NCI-H748 (cell line): Measurements from ENCODE around the gene FGF5.
A peak's percentile ranks its signal among the peaks of the same experiment; 100 is the strongest.
"Not testable (repeated sequence)": the region's sequence is repeated elsewhere in the genome, so short reads cannot be mapped to it uniquely, and the experiment has no call there.

Experiments used
- DNase-seq: peaks from one replicate; lab custom pipeline; 2025; ENCODE audit not compliant: unreplicated experiment; lab: John Stamatoyannopoulos, UW

FGF5 gene

DNA sequence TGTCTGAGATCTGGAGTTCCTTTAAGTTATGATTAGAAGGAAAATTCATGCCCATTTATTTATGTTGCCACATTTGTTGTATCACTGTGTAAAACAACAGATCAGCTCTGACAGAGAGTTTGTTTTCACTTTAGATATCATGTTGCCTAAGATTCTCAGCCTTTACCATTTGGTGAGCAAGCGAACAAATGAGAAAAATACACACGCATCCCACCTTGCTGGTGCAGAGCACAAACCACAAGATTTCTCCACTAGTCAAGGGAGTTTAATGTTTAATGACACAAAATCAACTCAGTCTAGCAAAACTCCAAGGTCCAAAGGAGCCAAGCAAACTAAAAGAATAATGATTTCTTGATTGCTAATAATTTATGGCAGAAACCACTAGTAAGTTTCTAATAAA is 27.7 kb downstream of the FGF5 start:
- no peak for DNase-seq

DNA sequence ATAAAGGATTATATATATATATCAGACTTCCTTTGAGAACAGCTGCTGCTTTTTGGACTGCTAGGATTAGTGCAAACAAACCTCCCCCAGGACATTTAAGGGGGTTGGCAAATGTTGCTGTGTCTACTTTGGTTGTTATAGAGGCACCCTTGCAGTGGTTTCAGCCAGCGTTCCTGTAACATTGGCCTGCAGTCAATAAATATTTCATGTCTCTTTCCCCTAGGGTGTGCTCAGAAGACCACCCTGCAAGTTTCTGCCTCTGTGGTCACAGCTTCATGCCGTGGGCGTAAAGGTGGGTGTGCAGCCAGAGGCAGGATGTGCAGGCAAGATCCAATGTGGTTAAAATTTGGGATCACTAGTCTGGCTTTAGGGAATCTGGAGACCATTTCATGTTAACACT is 28.9 kb downstream of the FGF5 start:
- no peak for DNase-seq

DNA sequence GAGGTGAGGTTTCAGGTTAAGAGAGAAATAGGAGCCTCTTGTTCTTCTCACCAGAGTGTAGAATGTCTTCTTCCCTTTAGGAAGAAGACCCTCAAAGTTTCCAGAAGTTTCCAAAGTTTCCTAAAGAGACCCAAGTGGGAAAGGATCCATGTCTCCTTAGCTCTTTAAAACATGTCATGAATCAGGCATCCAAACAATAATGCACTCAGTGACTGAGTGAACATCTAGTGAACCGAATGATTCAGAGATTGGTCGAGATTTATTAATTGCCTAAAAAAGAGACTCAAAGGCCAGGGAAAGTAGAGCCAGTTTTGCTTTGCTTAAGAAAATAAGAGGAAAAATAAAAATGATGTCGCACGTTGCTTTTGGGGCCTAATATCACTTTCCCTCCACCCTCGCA is 29.4 kb downstream of the FGF5 start:
- DNase-seq = no peak

DNA sequence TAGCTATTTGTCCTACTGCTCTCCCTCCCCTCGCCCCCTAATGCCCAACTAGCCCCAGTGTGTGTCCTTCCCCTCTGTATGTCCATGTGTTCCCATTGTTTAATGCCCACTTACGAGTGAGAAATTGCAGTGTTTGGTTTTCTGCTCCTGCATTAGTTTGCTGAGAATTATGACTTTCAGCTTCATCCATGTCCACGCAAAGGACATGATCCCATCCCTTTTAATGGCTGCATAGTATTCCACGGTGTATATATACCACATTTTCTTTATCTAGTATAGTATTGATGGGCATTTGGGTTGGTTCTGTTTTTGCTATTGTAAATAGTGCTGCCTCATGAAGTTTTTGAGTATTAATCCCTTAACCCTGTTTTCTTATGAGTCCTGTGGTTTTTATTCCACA is 35.4 kb downstream of the FGF5 start:
- DNase-seq = no peak

DNA sequence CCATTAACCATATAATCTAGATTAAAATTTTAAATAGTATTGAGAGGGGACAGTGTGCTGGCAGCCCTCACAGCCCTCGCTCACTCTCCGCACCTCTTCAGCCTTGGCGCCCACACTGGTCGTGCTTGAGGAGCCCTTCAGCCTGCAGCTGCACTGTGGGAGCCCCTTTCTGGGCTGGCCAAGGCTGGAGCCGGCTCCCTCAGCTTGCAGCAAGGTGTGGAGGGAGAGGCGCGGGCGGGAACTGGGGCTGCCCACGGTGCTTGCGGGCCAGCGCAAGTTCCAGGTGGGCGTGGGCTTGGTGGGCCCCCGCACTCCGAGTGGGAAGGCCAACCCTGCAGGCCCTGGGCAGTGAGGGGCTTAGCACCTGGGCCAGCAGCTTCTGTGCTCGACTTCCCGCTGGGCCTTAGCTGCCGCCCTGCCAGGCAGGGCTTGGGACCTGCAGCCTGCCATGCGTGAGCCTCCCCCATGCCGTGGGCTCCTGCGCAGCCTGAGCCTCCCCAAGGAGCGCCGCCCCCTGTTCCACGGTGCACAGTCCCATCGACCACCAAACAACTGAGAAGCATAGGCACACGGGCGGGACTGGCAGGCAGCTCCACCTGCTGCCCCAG is 36.3 kb downstream of the FGF5 start:
- no peak for DNase-seq

DNA sequence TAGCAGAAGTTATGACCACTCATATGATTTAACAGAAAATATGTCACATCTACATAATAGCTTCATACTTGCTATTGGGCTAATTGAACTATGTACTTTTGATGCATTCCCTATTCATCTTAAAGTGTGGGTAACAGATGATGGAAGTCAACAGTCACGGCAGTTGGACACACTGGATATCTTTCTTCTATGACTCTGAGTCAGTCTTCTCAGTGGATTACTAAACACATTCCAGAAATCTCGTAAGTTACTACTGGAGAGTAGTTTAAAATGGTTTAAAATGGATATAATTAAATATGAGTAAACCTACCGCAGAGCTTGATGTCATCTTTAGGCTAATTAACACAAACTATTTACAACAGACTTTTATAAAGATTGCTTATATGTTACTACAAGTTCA is 39.0 kb downstream of the FGF5 start:
- no peak for DNase-seq

DNA sequence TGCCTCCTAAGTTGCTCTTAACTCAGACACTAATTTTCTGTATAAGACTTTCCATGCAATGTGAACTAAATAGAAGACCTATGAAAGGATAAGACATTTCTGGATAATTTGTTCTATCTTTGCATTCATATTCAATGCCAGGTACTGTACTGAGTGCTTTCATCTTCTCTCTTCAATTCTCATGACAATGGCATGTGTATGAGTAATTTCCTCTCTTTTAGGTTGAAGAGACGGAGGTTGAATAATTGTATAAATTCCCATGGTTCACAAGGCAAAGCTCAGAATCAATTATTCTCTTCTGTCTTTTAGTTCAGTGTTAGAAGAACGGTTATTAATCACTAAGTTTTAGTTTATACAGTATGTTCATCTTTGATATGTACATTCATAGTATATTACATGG is 39.8 kb downstream of the FGF5 start:
- no peak for DNase-seq

DNA sequence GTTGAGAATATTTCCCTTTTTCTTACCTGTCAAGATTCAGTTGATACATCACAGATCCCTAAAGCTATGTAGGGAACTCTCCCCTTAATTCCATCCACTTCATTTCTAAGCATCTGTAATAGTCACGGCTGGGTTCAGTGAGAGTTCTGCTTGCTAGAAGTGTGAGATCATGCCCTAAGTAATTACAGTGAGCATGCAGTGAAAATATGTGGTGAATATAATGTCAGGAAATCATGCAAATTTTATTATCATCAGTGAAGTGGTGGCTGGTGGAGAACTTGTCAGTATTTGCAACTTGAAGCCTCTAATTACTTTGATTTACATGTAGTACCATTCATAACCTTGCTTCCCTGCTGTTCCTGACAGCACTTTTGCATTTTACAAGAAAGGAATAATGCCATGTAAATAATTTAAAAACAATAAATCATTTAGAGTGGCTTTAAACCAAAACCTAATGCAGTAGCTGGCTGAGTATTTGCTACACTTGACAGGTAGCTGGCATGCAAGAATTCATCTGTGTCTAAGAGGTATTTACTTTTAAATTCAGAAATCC is 40.8 kb downstream of the FGF5 start:
- peak; percentile 77 for DNase-seq

DNA sequence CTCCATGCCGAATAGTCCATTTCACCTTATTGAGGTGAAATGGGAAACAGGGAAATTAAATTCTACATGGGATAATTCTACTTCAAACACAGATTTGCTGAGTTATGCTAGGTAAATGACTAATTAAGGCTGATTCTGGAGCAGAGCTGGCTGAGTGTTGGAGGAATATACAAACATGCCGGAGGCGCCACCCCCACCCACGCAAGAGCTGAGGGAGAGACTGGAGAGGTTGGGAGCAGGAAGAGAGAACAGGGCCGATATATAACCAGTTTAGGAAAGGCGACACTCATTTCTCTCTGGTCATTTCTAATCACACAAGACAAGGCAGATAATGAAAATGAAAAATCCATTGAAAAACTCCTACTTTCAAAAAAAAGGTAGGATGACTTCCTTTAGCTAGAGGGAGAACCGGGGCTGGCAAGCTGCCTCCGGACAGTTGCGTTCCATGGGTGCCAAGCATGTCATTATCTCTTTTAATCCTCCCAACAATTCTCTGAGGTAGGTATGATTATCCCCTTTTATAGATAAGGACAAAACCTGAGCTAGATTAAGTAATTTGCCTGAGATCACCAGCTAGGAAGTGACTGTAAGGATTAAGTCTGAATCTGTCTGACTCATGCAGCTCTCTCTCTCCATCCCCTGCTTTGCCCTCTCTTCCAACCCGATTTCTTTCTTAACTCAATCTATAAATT is 41.5 kb downstream of the FGF5 start:
- DNase-seq = peak; percentile 66

DNA sequence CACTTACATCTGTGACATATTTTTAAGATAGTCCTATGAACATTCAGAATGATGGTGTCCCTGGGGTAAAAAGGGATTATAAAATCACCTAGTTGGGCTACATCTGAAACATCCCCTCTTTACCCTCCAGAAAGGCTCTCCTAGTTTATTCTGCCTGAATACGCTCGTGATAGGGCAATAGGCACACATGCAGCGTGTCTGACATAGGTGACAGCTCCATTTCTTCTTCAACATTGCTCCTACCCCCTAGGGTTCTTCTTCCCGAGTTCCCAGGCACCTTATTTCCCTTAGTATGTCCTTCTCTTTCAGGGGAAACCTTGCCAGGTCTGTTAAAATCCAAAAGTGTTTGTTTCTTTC is 42.0 kb downstream of the FGF5 start:
- no peak for DNase-seq

DNA sequence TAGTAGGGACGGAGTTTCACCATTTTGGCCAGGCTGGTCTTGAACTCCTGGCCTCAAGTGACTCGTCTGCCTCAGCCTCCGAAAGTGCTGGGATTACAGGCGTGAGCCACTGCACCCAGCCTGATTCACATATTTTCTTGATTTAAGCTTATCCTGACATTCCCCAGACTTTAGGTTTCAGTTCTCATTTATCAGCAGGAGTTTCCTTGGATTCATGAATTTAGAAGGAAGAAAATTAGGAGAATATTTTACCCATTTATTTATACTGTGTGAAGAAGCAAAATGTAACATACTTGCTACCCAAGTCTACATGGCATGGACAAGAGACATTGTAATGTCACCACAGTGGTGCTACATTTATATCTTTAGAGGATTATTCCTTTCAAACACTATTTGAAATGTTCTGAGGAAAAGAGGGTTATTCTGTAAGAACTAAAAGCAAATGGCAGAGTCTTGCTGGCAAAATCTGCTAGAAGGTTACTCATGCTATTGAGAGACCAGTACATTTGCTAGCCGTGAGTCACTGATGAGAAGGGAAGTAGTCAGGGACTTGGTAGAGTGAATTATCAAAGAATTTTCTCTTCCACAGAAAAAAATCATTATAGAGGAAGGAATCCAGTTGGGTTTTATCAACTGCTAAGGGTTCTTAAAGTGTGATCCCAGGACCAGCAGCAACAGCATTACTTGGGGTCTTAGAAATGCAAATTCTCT is 43.0 kb downstream of the FGF5 start:
- DNase-seq = no peak

DNA sequence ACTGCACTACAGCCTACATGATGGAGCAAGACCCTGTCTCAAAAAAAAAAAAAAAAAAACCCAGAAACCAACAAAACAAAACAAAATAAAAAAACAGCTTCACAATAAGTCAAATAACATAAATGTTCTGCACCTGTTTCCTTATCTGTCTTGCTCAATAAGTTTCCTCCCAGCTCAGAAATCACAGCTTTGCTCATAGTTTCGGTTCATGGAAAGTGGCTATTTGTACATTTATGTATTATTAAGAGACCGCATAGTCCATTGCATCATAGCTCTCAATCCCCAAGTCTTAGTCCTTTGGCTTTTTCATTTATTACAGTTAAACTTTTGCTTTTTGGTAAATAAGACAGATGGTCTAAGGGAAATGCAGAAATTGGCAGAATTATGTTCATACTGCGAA is 44.7 kb downstream of the FGF5 start:
- no peak for DNase-seq

DNA sequence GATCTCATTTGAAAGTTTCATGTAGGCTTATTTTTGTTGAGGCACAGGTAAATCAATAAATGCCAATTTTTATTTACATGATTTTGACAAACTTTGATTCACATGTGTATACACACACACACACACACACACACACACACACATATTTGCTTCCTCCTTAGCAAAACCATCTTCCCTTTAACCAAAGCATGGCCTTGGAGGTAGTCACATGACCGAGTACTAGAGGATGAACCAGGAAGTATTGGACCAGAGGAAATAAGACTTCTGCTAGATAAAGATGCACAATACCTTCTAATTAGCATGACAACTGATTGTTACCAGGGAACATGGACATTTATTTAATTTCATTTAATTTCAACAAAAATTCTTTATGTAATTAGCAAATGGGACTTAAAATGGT is 45.7 kb downstream of the FGF5 start:
- no peak for DNase-seq

DNA sequence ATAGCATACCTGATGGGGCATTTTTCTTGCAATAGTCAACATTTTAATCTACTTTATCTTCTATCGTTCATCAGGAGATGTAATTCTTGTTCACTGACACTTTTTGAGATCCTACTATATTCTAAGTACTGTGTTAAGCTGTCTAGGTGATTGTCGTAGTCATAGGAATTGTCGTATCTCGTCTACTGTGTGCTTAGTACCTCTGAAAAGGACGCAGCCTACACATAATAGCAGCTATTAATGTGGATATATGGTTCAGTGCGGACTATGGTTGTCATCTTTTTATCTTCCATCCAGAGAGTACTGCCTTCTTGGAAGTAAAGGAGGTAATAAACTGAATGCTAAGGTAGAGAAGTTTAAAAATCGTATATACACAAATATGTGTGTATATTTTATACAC is 47.2 kb downstream of the FGF5 start:
- DNase-seq = no peak

DNA sequence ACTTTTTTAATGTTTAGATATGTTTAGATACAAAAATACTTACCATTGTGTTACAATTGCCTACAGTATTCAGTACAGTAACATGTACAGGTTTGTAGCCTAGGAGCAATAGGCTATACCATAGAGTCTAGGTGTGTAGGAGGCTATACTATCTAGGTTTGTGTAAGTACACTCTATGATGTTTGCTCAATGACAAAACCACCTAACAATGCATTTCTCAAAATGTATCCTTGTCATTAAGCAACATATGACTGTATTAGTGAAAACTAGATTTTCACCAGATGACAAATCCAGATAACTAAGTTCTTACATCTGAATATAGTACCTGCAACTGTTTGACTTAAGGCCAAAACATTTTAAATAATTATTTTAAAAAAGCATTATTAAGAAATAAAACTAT is 49.4 kb downstream of the FGF5 start:
- DNase-seq = not testable (repeated sequence)

DNA sequence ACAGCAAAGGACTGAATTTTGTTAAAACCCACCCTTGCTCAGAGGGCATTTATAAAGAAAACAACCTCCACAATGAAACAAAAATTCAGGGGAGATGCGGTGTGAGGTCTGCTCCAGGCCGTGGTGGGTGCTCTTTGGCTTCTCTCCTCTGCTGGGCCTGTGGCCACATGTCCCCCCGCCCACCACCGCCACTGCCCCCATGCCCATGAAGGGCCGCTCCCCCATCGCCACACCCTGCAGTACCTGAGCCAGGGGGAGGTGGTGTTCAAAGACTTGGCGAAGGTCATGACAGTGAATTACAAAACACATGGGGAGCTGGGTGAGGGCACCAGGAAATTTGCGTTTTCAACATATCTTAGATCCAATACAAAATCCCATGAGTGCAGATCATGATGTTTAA is 54.9 kb downstream of the FGF5 start:
- no peak for DNase-seq

DNA sequence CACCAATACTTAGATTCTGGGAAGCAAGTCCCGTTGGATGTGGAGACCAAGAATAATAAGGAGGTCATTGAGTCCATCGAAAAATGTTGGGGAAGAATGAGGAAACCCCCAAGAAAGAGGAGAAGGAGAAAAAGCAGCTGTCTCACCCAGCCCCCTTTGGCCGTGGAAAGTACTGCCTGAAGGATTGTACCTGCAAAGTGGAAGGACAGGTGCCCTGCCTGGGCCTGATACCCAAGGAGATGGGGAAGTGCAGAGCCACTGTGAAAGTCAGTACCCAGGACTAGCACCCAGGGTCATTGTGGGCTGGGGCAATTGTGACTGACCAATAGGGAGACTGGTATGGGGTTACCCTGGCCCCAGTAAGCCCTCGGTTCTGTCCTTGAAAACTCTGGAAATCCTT is 55.3 kb downstream of the FGF5 start:
- DNase-seq = no peak

DNA sequence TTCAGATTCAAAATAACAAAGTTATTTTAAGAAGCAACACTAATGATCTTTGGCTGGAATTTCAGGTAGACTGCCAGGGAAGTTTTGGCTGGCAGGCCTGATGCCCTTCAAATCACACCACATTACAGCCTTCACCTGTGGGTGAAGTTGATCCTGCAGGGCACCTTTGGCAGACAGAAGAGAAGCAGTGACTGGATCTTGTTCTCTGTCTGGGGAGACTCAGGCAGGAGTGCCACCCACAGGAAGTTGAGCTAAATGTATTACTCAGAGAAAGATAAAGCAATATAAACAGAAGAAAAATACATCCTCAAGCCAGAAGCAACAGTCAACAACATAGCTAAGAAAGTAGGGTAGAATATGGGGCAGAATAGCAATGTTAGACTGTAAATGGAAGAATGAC is 56.3 kb downstream of the FGF5 start:
- peak; percentile 34 for DNase-seq

DNA sequence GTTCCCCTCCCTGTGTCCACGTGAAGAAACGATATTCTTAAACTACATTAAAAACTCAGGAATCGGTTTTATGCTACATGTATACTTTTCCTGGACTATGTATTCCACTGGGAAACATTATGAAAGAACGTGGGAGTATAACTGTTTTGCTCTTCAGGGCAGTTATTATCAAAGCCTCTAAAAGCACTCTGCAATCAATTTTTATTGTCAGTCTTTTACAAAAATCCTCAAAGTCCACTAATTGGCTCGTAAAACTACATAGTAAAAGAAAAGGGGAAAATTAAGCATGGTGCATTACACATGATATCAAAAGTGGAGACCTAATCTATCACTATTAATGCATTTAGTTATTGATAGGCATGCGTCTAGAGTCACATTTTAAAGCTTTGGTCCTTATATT is 57.7 kb downstream of the FGF5 start:
- DNase-seq = no peak

DNA sequence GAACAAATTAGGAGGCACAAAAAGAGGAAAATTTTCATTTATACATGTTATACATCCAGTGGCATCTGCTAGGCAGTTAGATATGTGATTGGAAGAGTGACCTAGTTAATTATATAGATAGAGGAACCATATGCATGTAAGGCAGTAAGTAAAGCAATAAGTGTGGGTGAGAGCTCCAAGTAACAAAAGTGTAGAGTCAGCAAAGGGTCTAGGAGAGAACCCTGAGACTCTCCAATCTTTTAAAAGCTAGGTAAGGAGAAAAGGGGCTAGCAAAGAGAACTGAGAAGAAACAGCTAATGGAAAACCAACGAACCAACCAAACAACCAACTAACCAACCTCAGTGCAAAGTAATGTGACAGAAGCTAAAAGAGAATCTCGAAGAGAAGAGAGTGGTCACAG is 65.2 kb downstream of the FGF5 start:
- no peak for DNase-seq

DNA sequence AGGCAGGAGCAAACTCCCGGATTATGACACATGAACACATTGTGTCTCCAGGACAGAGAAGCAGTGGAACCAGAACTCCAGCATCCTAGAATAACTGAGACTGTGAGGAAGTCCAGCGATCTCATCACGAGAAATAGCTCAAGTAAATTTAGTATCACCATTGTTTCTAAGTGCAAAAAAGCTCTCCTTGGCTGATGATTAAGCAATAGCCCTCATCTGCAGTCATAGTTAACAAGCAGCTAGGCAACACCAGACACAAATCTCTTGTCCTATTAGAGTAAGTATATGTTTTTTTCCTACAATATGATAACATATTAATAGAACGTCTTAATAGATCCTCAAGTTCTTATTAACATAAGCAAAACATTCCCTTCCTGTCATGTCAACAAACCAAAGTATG is 66.7 kb downstream of the FGF5 start:
- DNase-seq = no peak

DNA sequence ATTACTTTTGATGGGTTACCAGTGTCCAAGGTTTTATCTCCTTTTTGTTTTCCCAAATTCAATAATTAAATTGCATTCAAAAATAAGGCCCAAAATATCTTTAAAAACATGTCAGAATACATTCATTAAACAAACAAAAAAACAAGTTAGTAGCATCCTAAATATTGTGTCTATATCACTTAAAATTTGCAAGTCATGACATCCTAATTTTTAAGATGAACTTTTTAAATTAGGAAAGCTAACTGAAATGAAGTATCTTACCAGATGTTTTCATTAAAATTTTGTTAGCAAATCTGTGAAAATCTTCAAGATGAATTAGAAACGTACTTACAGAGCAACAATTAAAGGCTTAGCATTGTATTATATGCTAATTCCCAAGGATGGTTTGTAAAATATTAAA is 68.1 kb downstream of the FGF5 start:
- no peak for DNase-seq

DNA sequence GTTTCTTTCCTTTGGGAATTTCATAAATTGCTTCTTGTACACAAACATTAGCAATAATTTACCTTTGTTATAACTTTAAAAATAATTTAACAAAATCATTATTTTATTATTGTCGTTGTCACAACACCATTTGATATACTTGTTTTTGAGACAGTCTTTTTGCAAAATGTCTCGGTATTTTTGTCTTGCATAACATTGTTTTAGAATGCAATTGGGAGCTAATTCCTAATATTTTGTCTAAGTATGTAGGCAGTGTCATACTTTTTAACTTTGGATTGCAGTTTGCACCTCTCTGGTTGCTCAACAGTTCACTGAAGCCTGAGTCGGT is 68.7 kb downstream of the FGF5 start:
- DNase-seq = no peak
